T-helper 2 cell treated with Interferon-gamma antibody and Interleukin-4, amounts not matched to agents 5 μg/mL and 100 μg/mL, for 36 hours (primary cell): ENCODE data around the gene CTBP1.

Experiments used
- DNase-seq: peaks from one replicate; pipeline ENCODE4 v3.0.0; 2021; ENCODE audit warnings: low spot score
- H3K27ac Mint-ChIP-seq: one replicate; pipeline ENCODE4 v1.8.0; 2021; ENCODE audit warnings: mild to moderate bottlenecking, mixed read lengths
- H3K27me3 Mint-ChIP-seq: one replicate; pipeline ENCODE4 v1.8.0; 2021; ENCODE audit warnings: low read depth, mixed read lengths
- H3K36me3 Mint-ChIP-seq: one replicate; pipeline ENCODE4 v1.8.0; 2021; ENCODE audit warnings: low read depth, mixed read lengths
- H3K4me1 Mint-ChIP-seq: one replicate; pipeline ENCODE4 v1.8.0; 2021; ENCODE audit warnings: low read depth, mixed read lengths
- H3K4me3 Mint-ChIP-seq: one replicate; pipeline ENCODE4 v1.8.0; 2022; ENCODE audit warnings: mild to moderate bottlenecking, moderate library complexity, mixed read lengths
- H3K9me3 Mint-ChIP-seq: one replicate; pipeline ENCODE4 v1.8.0; 2021; ENCODE audit warnings: mixed read lengths

The CTBP1 gene

DNA sequence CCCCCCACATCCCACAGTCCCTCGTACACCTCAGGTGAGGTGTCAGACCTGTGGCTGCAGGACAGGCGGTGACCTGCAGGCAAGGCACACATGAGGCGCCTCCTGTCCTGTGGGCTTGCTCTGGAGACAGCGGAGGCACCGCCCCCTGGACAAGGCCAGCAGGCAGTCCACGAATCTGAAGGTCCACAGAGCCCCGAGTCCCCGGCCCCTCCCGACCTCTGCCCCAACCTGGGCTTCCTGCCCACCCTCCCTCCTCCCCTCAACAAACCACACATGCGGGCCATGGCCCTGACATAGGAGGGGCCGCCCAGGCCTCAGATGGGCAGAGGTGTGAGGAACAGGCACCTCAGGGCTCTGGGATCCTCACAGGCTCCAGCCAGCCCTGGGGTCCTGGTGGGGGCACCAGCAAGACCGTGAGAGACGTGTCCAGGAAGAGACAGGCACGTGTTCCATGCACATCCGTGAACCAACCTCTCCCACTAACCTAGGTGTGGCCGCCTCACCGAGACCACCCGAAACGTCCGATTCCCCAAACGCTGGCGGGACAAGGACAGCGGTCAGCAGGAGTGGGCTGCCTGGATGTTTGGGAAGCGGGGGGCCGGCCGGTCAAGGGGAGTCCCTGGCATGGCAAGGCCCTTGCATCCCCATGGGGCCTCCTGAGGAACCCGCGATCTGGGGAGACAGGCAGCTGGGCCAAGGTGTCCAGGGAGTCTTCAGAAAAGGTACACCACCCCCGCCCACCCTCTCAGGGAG is 25.8 kb downstream of the CTBP1 start:
- no peak for DNase-seq
- Mint-ChIP-seq H3K36me3 (peaks cover 68% of the 10 kb centered on the region), H3K27ac (no peak overlapping the region), H3K27me3 (no peaks in the 10 kb centered on the region), H3K9me3 (no peaks in the 10 kb centered on the region), H3K4me3 (no peak overlapping the region), H3K4me1 (peaks cover 8% of the 10 kb centered on the region)

DNA sequence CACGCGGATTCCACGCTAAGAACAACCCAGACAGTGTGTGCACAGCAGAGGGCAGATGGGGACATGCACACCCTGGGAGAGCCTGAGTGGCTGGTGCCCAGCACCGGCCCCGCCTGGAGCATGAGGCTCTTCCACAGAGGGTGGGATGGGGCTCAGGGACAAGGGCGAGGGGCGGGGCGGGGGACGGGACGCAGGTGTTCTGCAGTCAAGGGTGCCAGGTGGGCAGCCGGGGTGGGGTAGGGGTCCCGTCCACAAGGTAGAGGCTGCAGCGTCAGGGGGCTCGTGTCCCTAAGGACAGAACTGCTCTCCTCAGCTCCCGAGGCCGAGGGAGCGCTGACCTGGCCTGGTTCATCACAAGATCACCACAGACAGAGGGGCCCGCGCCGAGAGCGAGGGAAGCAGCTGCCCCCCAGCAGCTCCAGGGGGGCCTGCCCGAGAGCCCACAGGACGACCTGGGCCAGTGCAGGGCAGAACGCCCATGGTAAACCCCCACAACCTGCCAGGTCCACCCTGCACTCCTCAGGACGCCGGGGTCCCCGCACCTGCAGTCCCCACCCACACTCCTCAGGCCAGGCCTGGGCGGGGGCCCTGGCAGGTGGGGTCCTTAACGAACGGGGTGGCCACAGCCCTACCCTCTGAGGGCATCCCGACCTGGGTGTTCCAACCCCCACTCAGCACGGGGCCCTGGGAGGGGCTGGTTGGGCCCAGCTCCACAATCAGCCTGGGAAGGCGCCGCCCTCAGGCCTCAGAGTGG is 26.7 kb downstream of the CTBP1 start:
- DNase-seq, result no peak
- peaks cover 15% of the 10 kb centered on the region for H3K4me1 Mint-ChIP-seq
- H3K9me3 Mint-ChIP-seq, result no peaks in the 10 kb centered on the region
- H3K4me3 Mint-ChIP-seq, result no peak overlapping the region
- H3K36me3 Mint-ChIP-seq, result peaks cover 67% of the 10 kb centered on the region
- no peak overlapping the region for H3K27ac Mint-ChIP-seq
- no peaks in the 10 kb centered on the region for H3K27me3 Mint-ChIP-seq

DNA sequence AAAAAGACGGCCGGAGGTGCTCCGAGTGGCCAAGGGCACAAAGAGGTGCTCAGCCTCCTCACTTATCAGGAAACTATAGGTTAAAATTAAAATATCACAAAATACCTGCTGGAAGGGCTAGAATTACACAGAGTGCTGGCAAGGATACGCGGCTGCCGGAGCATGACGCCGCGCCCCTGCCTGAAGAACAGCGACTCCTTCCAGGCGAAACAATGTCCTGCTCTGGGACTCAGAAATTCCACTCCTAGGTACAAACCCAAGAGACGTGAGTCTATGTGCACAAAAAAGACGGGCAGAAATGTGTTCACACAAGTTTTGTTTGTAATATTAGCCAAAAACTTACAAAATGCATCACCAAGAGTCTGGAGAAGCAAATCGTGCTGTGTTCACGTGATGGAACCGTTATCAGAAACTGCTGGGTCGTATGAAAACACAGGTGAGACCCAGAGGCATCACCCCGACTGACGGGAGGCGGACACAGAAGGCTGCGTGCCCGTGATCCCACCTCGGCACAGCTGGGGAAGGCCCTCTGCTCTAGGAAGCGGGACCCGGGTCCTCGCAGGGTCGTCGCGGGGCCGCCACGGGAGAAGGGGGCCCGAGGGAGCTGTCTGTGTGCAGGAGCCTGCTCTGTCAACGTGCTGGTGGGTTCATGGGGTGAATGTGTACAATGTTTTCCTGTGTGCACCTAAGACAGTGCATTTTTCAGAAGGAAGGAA is 27.6 kb downstream of the CTBP1 start:
- no peak overlapping the region for H3K4me3 Mint-ChIP-seq
- peaks cover 23% of the 10 kb centered on the region for H3K4me1 Mint-ChIP-seq
- H3K27me3 Mint-ChIP-seq, result no peaks in the 10 kb centered on the region
- no peak overlapping the region for H3K27ac Mint-ChIP-seq
- H3K36me3 Mint-ChIP-seq, result peaks cover 68% of the 10 kb centered on the region
- DNase-seq, result no peak
- H3K9me3 Mint-ChIP-seq, result no peaks in the 10 kb centered on the region

DNA sequence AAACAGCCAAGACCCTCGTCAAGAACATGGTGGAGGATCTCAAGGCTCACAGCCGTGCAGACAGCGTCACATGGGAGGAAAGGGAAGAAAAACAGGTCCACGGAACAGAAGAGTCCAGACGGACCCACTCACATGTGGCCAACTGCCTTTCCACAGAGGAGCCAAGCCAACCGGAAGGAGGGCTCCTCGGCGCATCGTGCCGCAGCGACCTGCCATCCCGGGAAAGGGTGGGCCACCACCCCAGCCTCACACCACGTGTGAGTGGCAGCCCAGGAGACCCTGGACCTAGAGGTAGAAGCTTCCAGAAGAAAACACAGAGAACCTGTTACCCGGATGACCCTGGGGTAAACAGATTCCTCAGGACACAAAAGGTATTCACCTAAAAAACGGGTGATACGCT is 28.4 kb downstream of the CTBP1 start:
- H3K4me1 Mint-ChIP-seq, result peaks cover 25% of the 10 kb centered on the region
- no peak overlapping the region for H3K4me3 Mint-ChIP-seq
- no peaks in the 10 kb centered on the region for H3K9me3 Mint-ChIP-seq
- no peak overlapping the region for H3K27ac Mint-ChIP-seq
- DNase-seq, result no peak
- H3K36me3 Mint-ChIP-seq, result peaks cover 67% of the 10 kb centered on the region
- H3K27me3 Mint-ChIP-seq, result no peaks in the 10 kb centered on the region

DNA sequence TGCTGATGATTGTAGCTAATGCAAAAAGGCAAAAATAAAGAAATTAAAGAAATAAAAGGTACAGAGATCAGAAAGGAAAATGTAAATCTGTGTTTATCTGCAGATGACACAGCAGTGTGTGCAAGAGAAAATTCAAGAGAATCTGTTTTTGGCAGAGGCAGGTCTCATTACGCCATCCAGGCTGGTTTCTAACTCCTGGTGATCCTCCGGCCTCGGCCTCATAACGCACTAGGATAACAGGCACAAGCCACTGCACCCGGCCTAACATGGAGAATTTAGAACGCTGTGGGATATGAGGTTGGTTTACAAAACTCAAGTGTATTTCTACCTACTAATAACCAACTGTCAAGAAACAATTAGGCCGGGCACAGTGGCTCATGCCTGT is 29.4 kb downstream of the CTBP1 start:
- Mint-ChIP-seq H3K27me3 (no peaks in the 10 kb centered on the region), H3K36me3 (peaks cover 66% of the 10 kb centered on the region), H3K9me3 (no peaks in the 10 kb centered on the region), H3K4me1 (peaks cover 25% of the 10 kb centered on the region), H3K4me3 (no peak overlapping the region), H3K27ac (no peak overlapping the region)
- DNase-seq, result no peak

DNA sequence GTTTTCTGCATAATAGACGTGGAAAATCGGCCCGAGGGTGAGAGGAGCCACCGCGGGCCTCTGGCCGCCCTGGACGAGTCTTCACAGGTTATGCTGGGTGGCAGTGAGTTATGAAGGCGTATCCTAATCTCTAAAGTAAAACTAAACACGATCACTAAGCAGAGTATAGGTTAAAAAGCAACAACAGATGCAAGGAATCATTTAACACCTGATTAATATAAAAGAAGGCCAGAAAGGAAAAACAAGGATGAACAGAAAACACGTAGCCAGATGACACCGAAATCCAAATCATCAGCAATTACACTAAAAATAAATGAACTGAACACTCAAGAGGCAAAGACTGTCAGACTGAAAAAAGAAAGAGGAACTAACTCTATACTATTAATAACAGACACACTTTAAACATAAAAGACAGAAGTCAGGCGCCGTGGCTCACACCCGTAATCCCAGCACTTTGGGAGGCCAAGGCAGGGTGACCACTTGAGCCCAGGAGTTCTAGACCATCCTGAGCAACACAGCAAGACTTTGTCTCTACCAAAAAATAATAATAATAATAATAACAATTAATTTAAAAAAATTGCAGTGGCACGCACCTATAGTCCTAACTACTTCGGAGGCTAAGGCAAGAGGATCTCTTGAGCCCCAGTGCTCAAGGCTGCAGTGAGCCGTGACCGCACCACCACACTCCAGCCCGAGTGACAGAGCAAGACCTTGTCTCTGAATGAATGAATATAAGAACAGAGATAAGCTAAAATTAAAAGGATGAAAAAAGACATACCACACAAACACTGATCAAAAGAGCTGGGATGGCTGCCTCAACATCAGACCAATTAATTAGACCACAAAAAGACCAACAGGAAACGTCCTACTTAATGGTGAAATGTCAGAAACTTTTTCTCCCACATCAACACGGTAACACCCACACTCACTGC is 30.0 kb downstream of the CTBP1 start:
- H3K4me1 Mint-ChIP-seq, result peaks cover 25% of the 10 kb centered on the region
- no peaks in the 10 kb centered on the region for H3K27me3 Mint-ChIP-seq
- no peak overlapping the region for H3K4me3 Mint-ChIP-seq
- H3K9me3 Mint-ChIP-seq, result no peaks in the 10 kb centered on the region
- no peak for DNase-seq
- H3K36me3 Mint-ChIP-seq, result peaks cover 60% of the 10 kb centered on the region
- peak overlapping the region; percentile 20 for H3K27ac Mint-ChIP-seq

DNA sequence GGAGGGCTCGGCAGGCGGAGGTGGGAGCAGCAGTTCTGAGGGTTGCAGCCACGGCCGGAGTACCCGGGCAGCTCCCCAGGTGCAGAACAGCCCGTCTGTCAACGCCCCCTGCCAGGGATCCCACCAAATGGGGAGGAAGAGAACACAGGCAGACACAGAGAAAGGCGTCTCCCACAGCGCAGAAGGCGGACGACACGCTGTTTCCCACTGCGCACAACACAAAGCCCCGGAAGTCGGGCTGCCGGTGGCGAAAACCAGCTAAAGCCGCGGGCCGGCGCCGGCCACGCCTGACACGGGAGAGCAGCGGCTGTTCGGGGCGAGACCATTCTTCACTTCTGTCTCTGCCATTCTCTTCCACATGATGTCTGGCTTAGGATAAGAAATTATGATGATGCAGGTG is 31.6 kb downstream of the CTBP1 start:
- Mint-ChIP-seq H3K9me3 (no peaks in the 10 kb centered on the region), H3K27me3 (no peaks in the 10 kb centered on the region), H3K4me1 (peaks cover 25% of the 10 kb centered on the region), H3K27ac (peak overlapping the region; percentile 88), H3K36me3 (peaks cover 54% of the 10 kb centered on the region), H3K4me3 (peak overlapping the region; percentile 70)
- DNase-seq, result no peak

DNA sequence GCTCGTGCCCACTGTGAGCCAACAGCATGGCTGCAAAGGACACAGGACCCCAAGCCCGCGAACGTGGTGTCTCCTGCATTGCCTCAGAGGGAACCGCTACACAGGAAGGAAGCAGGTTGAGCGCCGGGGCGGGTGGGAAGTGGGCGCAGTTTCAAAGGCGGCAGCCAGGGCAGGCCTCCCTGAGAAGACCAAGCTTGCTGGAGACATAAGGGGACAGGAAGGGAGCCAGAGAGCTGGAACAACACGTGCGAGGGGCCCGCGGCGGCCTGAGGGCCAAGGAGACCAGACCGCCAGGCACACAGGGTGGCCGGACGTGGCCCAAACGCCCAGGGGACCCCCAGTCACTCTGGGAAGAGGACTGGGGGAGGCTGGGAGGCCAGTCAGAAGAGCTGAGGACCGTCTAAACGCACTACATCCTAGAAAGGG is 32.0 kb downstream of the CTBP1 start:
- Mint-ChIP-seq H3K36me3 (peaks cover 54% of the 10 kb centered on the region), H3K9me3 (no peaks in the 10 kb centered on the region), H3K27ac (peak overlapping the region; percentile 88), H3K27me3 (no peaks in the 10 kb centered on the region), H3K4me1 (peaks cover 25% of the 10 kb centered on the region), H3K4me3 (peak overlapping the region; percentile 70)
- peak; percentile 64 for DNase-seq

DNA sequence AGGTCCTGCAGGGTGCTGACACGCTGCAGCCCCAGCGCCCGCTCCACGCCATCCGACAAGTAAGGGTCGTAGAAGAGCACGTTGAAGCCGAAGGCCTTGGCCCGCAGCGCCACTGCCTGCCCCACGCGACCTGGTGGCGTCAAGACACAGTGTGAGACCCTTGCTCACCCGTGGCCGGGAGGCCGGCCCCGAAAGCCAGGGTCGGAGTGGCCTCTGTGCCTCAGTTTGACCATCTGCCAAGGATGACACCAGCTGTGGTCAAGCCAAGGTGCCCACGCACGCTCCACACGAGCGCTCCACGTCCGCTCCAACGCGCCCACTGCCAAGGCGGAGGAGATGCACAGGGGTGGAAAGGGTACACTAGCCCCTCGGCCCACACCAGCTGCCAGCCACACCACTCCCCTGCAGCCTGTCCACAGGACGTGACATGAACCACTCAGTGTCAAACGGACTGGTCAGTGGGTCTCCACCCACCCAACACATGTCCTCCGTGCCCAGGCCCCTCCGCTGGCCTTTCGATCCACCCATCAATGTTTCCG is 32.8 kb downstream of the CTBP1 start:
- Mint-ChIP-seq H3K36me3 (peaks cover 51% of the 10 kb centered on the region), H3K9me3 (no peaks in the 10 kb centered on the region), H3K27me3 (no peaks in the 10 kb centered on the region), H3K4me1 (peaks cover 25% of the 10 kb centered on the region), H3K4me3 (peak overlapping the region; percentile 70), H3K27ac (peak overlapping the region; percentile 88)
- DNase-seq, result no peak

DNA sequence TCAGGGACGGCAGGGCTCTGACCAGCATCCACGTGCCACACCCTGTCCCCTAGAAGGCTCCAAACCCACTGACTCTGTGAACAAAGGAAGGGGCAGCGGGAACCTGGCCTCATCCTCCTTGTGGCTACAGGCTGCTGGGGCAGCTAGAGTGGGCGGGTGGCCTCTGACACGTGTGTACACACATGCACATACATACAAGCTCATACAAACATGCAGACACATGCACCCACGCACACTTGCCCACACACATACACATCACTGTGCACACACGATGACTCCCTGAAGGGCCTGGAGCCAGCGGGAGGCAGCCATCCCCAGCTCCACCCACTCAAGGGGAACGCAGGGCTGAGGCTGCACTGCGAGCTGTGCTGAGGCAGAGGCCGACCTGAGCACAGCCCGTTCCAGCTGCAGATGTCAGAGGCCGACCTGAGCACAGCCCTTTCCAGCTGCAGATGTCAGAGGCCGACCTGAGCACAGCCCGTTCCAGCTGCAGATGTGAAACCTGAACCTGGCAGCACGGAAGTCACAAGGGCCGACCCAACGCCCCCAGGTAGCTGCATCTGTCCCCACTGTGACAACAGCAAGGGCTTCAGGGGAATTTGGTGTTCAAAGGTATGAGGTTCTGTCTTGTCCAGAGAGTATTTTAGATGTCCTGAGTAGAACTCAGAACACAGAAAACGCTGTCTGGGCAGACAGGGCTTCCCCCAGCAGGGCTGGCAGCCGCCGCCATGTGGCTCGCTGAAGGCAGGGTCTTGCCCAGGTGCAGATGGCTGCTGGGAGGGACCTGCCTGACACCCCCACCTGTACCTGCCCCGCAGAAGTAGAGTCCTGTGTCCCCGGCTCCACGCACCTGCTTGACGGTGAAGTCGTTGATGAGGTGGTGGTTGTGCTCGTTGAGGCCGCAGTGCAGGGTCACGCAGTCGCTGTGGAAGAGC is 33.5 kb downstream of the CTBP1 start:
- Mint-ChIP-seq H3K4me3 (peak overlapping the region; percentile 12), H3K9me3 (no peaks in the 10 kb centered on the region), H3K27ac (no peak overlapping the region), H3K36me3 (peaks cover 44% of the 10 kb centered on the region), H3K4me1 (peaks cover 25% of the 10 kb centered on the region), H3K27me3 (no peaks in the 10 kb centered on the region)
- no peak for DNase-seq

DNA sequence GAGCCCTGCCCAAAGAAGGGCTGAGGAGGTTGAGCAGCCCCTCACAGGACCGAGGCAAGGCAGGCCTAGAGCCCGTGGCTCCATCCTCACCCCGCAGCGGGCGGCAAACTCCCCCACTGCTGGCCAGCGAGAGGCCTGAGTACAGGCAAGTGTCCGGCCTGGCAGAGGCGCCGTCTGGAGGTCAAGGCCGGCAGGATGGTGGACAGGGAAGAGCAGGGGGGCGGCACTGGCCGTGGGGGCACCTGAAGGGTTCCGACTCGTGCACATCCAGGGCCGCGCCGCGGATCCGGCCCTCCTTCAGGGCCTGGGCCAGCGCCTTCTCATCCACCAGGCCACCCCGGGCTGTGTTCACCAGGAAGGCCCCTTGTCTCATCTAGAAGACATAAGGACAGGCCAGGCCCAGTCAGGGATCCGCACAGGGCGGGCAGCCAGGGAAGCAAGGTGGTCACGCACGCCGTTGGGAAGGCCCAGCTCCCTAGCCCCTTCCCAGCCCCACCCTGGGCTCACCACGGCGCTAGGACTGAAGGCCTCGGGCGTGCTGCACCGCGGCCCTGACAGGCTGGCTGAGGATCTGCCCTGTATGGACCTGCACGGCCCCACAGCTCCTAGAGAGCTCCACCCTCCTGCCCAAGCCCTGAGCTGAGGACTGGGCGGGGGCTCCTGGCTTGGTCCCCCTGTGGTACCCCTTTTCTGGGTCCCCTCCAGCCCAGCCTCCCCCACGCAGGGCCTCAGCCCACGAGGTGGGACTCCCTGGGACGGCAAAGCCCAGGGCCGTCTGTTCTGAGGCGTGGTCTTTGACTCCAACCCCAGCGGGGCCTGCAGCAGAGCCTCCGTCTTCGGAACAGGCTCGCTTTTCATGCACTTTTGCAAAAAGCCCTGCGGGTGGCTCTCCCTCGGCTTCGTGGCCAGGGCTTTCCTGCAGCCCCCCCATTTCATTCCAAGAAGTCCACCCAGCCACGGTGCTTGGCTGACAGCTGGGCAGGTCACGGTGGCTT is 34.5 kb downstream of the CTBP1 start:
- DNase-seq, result no peak
- Mint-ChIP-seq H3K27ac (no peak overlapping the region), H3K27me3 (no peaks in the 10 kb centered on the region), H3K4me1 (peaks cover 24% of the 10 kb centered on the region), H3K4me3 (no peak overlapping the region), H3K9me3 (no peaks in the 10 kb centered on the region), H3K36me3 (peaks cover 37% of the 10 kb centered on the region)
